ENCODE measurements around the gene SULT4A1. TPM values are rescaled to one million over a fixed set of nuclear protein-coding genes. Genes with fewer than 3 reads are reported as not detected.

Gene SULT4A1
- total RNA-seq, 1 donor: not detected

GRCh38 chr22:43887391-43887790 is 25.1 kb upstream of the SULT4A1 start:
- TF ChIP-seq CTCF (IDR thresholded peaks at IDR 0.05; ENCODE audit: insufficient read depth, low read length): no peak

GRCh38 chr22:43886231-43886630 is 23.9 kb upstream of the SULT4A1 start:
- H3K4me3 ChIP-seq (ENCODE audit: low read depth, low read length): no peak overlapping the region
- TF ChIP-seq CTCF (IDR thresholded peaks at IDR 0.05; ENCODE audit: insufficient read depth, low read length): no peak
- DNase-seq (ENCODE audit: low read depth): no peak

More at GRCh38 chr22:43887391-43887790, 25.1 kb upstream of the SULT4A1 start:
- DNase-seq (ENCODE audit: low read depth): no peak
- no peak overlapping the region for H3K4me3 ChIP-seq (ENCODE audit: low read depth, low read length)

- no peak for TF ChIP-seq CTCF (IDR thresholded peaks at IDR 0.05; ENCODE audit: insufficient read depth, low read length)
- no peak for DNase-seq (ENCODE audit: low read depth)
- H3K4me3 ChIP-seq (ENCODE audit: low read depth, low read length): no peak overlapping the region
Measured at GRCh38 chr22:43885786-43886185, 23.5 kb upstream of the SULT4A1 start.

GRCh38 chr22:43885319-43885671 is 23.0 kb upstream of the SULT4A1 start:
- H3K4me3 ChIP-seq (ENCODE audit: low read depth, low read length): no peak overlapping the region
- no peak for TF ChIP-seq CTCF (IDR thresholded peaks at IDR 0.05; ENCODE audit: insufficient read depth, low read length)
- no peak for DNase-seq (ENCODE audit: low read depth)

GRCh38 chr22:43884600-43885318 is 22.4 kb upstream of the SULT4A1 start:
- peak; percentile 57 for DNase-seq (ENCODE audit: low read depth)
- TF ChIP-seq CTCF (IDR thresholded peaks at IDR 0.05; ENCODE audit: insufficient read depth, low read length): peak; percentile 92
- H3K4me3 ChIP-seq (ENCODE audit: low read depth, low read length): no peak overlapping the region

GRCh38 chr22:43883719-43884415 is 21.6 kb upstream of the SULT4A1 start:
- H3K4me3 ChIP-seq (ENCODE audit: low read depth, low read length): no peak overlapping the region
- DNase-seq (ENCODE audit: low read depth): no peak
- TF ChIP-seq CTCF (IDR thresholded peaks at IDR 0.05; ENCODE audit: insufficient read depth, low read length): no peak
